Vagina (tissue), 2 donors: Measurements from ENCODE around the gene GRAMD1C. TPM values are rescaled to one million over a fixed set of nuclear protein-coding genes. Genes with fewer than 3 reads are reported as not detected.

Source experiments
- DNase-seq, 2 donors: peaks; one replicate each; pipeline ENCODE4 v3.0.0-alpha.2; 2017; ENCODE audit errors: extremely low spot score in 2 of 2
- H3K27ac ChIP-seq: fragments of 200-600 bp; sonication (generic); one replicate; pipeline ENCODE4 v1.5.1; 2019
- H3K27me3 ChIP-seq: fragments of 200-600 bp; sonication (generic); one replicate; pipeline ENCODE4 v1.5.1; 2019
- H3K36me3 ChIP-seq, 2 donors: fragments of 200-600 bp; sonication (generic); one replicate each; pipeline ENCODE4 v1.5.1; 2017 to 2019
- H3K4me1 ChIP-seq: fragments of 200-600 bp; sonication (generic); one replicate; pipeline ENCODE4 v1.5.1; 2019
- H3K4me3 ChIP-seq, 2 donors: fragments of 200-600 bp; sonication (generic); 1 replicate in 1 of 2; 2 replicates in 1 of 2; pipeline ENCODE4 v1.5.1; 2016 to 2019
- H3K9me3 ChIP-seq: fragments of 200-600 bp; sonication (generic); one replicate; pipeline ENCODE4 v1.5.1; 2019
- POLR2A ChIP-seq, 2 donors: fragments of 450-650 bp; IDR thresholded peaks; one replicate each; pipeline ENCODE4 v1.6.1; 2017; ENCODE audit warnings: antibody characterized with exemption in 2 of 2, mild to moderate bottlenecking in 2 of 2, moderate library complexity in 2 of 2
- POLR2AphosphoS5 ChIP-seq, 2 donors: sonication (generic); formaldehyde crosslinking; IDR thresholded peaks; one replicate each; pipeline ENCODE4 v1.9.0; 2017; ENCODE audit warnings: antibody characterized with exemption in 2 of 2, mild to moderate bottlenecking in 2 of 2, low read depth in 1 of 2; ENCODE audit not compliant: insufficient read depth in 1 of 2
- intact Hi-C: fragments of 100-400 bp; cut with DNase I; formaldehyde crosslinking; loops from one replicate; pipeline ENCODE4 v1.15.1; 2023
- total RNA-seq: library from RNA; depleted of rRNA; stranded (reverse); fragments of >200 nt; gene quantifications from one replicate; pipeline ENCODE4 v1.2.3, GENCODE V29; 2016
- TF ChIP-seq, protein P1 (sequence below), 3 experiments: fragments of 450-650 bp in 2 of 3; fragments of 200-600 bp in 1 of 3; sonication (generic) in 1 of 3; IDR thresholded peaks; one replicate each; pipeline ENCODE4 v1.5.1; 2017 to 2019; ENCODE audit warnings: antibody characterized with exemption in 3 of 3, mild to moderate bottlenecking in 2 of 3, moderate library complexity in 2 of 3

The GRAMD1C gene
- total RNA-seq, 1 donor from 2014 or later: 9.6 TPM

DNA sequence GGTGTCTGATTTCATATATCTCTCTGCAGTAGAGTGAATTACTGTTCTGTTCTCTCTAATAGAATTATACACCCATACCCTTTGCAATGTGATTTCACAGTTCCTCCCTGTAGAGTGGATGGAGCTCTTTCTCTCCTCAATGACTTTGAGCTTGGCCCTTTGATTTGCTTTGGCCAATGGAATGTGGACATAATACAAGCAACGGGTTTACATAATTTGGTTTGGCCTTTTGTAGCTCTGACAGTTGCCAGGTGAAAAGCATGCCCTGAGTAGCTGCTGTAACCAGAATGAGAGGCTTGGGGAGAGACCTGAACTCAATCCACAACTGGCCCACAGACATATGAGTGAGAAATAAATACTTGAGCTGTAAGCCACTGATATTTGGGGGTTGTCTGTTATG is 141.3 kb downstream of the GRAMD1C start:
- DNase-seq: no peak
- TF ChIP-seq POLR2AphosphoS5 (IDR thresholded peaks at IDR 0.05; ENCODE audit: insufficient read depth in 1 of 2, low read depth in 1 of 2) (no peak), POLR2A (IDR thresholded peaks at IDR 0.05) (no peak)
- TF ChIP-seq, protein P1, sequence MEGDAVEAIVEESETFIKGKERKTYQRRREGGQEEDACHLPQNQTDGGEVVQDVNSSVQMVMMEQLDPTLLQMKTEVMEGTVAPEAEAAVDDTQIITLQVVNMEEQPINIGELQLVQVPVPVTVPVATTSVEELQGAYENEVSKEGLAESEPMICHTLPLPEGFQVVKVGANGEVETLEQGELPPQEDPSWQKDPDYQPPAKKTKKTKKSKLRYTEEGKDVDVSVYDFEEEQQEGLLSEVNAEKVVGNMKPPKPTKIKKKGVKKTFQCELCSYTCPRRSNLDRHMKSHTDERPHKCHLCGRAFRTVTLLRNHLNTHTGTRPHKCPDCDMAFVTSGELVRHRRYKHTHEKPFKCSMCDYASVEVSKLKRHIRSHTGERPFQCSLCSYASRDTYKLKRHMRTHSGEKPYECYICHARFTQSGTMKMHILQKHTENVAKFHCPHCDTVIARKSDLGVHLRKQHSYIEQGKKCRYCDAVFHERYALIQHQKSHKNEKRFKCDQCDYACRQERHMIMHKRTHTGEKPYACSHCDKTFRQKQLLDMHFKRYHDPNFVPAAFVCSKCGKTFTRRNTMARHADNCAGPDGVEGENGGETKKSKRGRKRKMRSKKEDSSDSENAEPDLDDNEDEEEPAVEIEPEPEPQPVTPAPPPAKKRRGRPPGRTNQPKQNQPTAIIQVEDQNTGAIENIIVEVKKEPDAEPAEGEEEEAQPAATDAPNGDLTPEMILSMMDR (IDR thresholded peaks at IDR 0.05): no peak
- intact Hi-C loops: no loop called here
- no peak overlapping the region for H3K4me3 ChIP-seq
- no peaks in the 10 kb centered on the region for H3K9me3 ChIP-seq
- H3K36me3 ChIP-seq: peaks cover 0 to 6% of the 10 kb centered on the region in 2 donors
- H3K27me3 ChIP-seq: no peaks in the 10 kb centered on the region
- H3K27ac ChIP-seq: no peak overlapping the region
- no peaks in the 10 kb centered on the region for H3K4me1 ChIP-seq

- no peak overlapping the region for H3K4me3 ChIP-seq
- H3K9me3 ChIP-seq: no peaks in the 10 kb centered on the region
- peaks cover 0 to 8% of the 10 kb centered on the region in 2 donors for H3K36me3 ChIP-seq
- no peaks in the 10 kb centered on the region for H3K27me3 ChIP-seq
- no peaks in the 10 kb centered on the region for H3K4me1 ChIP-seq
- TF ChIP-seq, protein P1 (IDR thresholded peaks at IDR 0.05): no peak
- TF ChIP-seq POLR2AphosphoS5 (IDR thresholded peaks at IDR 0.05; ENCODE audit: insufficient read depth in 1 of 2, low read depth in 1 of 2) (no peak), POLR2A (IDR thresholded peaks at IDR 0.05) (no peak)
- DNase-seq: no peak
- intact Hi-C loops: no loop called here
- H3K27ac ChIP-seq: no peak overlapping the region
Observed at GRCh38 chr3:113981803-113982202, 143.2 kb downstream of the GRAMD1C start.

GRCh38 chr3:113983544-113983943 is 145.0 kb downstream of the GRAMD1C start:
- H3K4me1 ChIP-seq: no peaks in the 10 kb centered on the region
- no peak for DNase-seq
- no peaks in the 10 kb centered on the region for H3K9me3 ChIP-seq
- peaks cover 0 to 8% of the 10 kb centered on the region in 2 donors for H3K36me3 ChIP-seq
- no peak overlapping the region for H3K27ac ChIP-seq
- H3K27me3 ChIP-seq: no peaks in the 10 kb centered on the region
- no peak overlapping the region for H3K4me3 ChIP-seq
- no peak for TF ChIP-seq POLR2A (IDR thresholded peaks at IDR 0.05)
- TF ChIP-seq, protein P1 (IDR thresholded peaks at IDR 0.05): no peak
- TF ChIP-seq POLR2AphosphoS5 (IDR thresholded peaks at IDR 0.05; ENCODE audit: insufficient read depth in 1 of 2, low read depth in 1 of 2): no peak
- intact Hi-C loops: no loop called here

- H3K9me3 ChIP-seq: no peaks in the 10 kb centered on the region
- H3K27ac ChIP-seq: no peak overlapping the region
- TF ChIP-seq, protein P1 (IDR thresholded peaks at IDR 0.05): no peak
- TF ChIP-seq POLR2AphosphoS5 (IDR thresholded peaks at IDR 0.05; ENCODE audit: insufficient read depth in 1 of 2, low read depth in 1 of 2) (no peak), POLR2A (IDR thresholded peaks at IDR 0.05) (no peak)
- intact Hi-C loops: no loop called here
- H3K36me3 ChIP-seq: peaks cover 0 to 8% of the 10 kb centered on the region in 2 donors
- no peak overlapping the region for H3K4me3 ChIP-seq
- no peaks in the 10 kb centered on the region for H3K4me1 ChIP-seq
- H3K27me3 ChIP-seq: no peaks in the 10 kb centered on the region
- DNase-seq: no peak
Observed at GRCh38 chr3:113985541-113985940, 147.0 kb downstream of the GRAMD1C start.

Other genes starting within 250 kb of the GRAMD1C start
- 19.2 TPM for gene USF3, start 142.1 kb upstream of the GRAMD1C start, total RNA-seq
- gene NAA50, start 92.5 kb upstream of the GRAMD1C start, total RNA-seq: 90.1 TPM
- 28.5 TPM for gene ATP6V1A, start 91.8 kb upstream of the GRAMD1C start, total RNA-seq
- gene ZDHHC23, start 109.2 kb downstream of the GRAMD1C start, total RNA-seq: 5.4 TPM
- gene CCDC191, start 217.7 kb downstream of the GRAMD1C start, total RNA-seq: 8.6 TPM
- gene QTRT2, start 217.9 kb downstream of the GRAMD1C start, total RNA-seq: 7.6 TPM